H1 (cell line): ENCODE data around the gene PITPNC1. TPM values are rescaled to one million over a fixed set of nuclear protein-coding genes. Genes with fewer than 3 reads are reported as not detected.

Experiments
- CTCF ChIA-PET: fragments of 300-600 bp; sonication (Branson Sonifier 250); formaldehyde crosslinking; loops from one replicate; lab custom pipeline; 2021; ENCODE audit not compliant: partially characterized antibody; lab: Charles Lee
- POLR2A ChIA-PET: fragments of 300-600 bp; sonication (Branson Sonifier 250); formaldehyde crosslinking; loops from one replicate; lab custom pipeline; 2021; ENCODE audit warnings: inconsistent platforms; ENCODE audit not compliant: partially characterized antibody; lab: Charles Lee
- DNase-seq, 2 experiments: peaks; one replicate each; pipeline versions ENCODE4 v3.0.0 to v3.0.0-alpha.2; 2010 to 2022; ENCODE audit warnings: low spot score in 2 of 2, low read depth in 1 of 2, mixed read lengths in 1 of 2
- FAIRE-seq: peaks from 2 replicates; lab custom pipeline; 2011; peaks lifted over from hg19 to GRCh38; lab: Jason Lieb, UNC
- H2AFZ ChIP-seq: 2 replicates; pipeline ENCODE4 v1.8.1; 2012; ENCODE audit warnings: low read length, inconsistent platforms
- H2AK5ac ChIP-seq: 2 replicates; pipeline ENCODE4 v1.6.1; 2013; ENCODE audit warnings: low read depth, low read length
- H2BK120ac ChIP-seq: replicated peaks from 2 replicates; pipeline ENCODE3; 2013; ENCODE audit warnings: low read depth, low read length, inconsistent platforms
- H2BK12ac ChIP-seq: 2 replicates; pipeline ENCODE4 v1.6.1; 2013; ENCODE audit warnings: low read depth, low read length
- H2BK15ac ChIP-seq: 2 replicates; pipeline ENCODE4 v1.6.1; 2013; ENCODE audit warnings: low read length
- H2BK20ac ChIP-seq: 2 replicates; pipeline ENCODE4 v1.6.1; 2013; ENCODE audit warnings: low read length
- H2BK5ac ChIP-seq: 2 replicates; pipeline ENCODE4 v1.6.1; 2013; ENCODE audit warnings: low read depth, low read length
- H3K14ac ChIP-seq: 2 replicates; pipeline ENCODE4 v1.6.1; 2013; ENCODE audit warnings: inconsistent platforms; ENCODE audit not compliant: insufficient read length
- H3K18ac ChIP-seq: 2 replicates; pipeline ENCODE4 v1.6.1; 2013; ENCODE audit warnings: low read length; ENCODE audit errors: extremely low read depth
- H3K23ac ChIP-seq: 2 replicates; pipeline ENCODE4 v1.6.1; 2013; ENCODE audit warnings: inconsistent platforms; ENCODE audit not compliant: insufficient read length
- H3K23me2 ChIP-seq: 2 replicates; pipeline ENCODE4 v1.6.1; 2013; ENCODE audit warnings: low read depth, low read length
- H3K27ac ChIP-seq: 2 replicates; pipeline ENCODE4 v1.6.1; 2011; ENCODE audit warnings: low read depth, low read length, inconsistent platforms
- H3K27me3 ChIP-seq, 4 experiments: replicated peaks in 1 of 4; 1 replicate in 1 of 4; 2 replicates in 3 of 4; pipeline versions ENCODE4 v1.6.1 to v1.8.1; 2011 to 2013; ENCODE audit warnings: low read length in 3 of 4, mild to moderate bottlenecking in 3 of 4, inconsistent platforms in 2 of 4, mixed read lengths in 2 of 4, moderate library complexity in 1 of 4; ENCODE audit not compliant: control insufficient read depth in 3 of 4, insufficient read depth in 3 of 4; ENCODE audit errors: extremely low read depth in 1 of 4
- H3K36me3 ChIP-seq, 4 experiments: 2 replicates each; pipeline versions ENCODE4 v1.6.1 to v1.8.1; 2011 to 2013; ENCODE audit warnings: mild to moderate bottlenecking in 4 of 4, low read length in 3 of 4, moderate library complexity in 2 of 4, control low read depth in 1 of 4, inconsistent platforms in 1 of 4; ENCODE audit not compliant: insufficient read depth in 4 of 4, control insufficient read depth in 2 of 4
- H3K4ac ChIP-seq: replicated peaks from 2 replicates; pipeline ENCODE3; 2013; ENCODE audit warnings: low read length, low read depth, mixed read lengths, inconsistent platforms; ENCODE audit not compliant: insufficient read length
- H3K4me1 ChIP-seq, 4 experiments: replicated peaks in 1 of 4; 1 replicate in 1 of 4; 2 replicates in 3 of 4; pipeline versions ENCODE4 v1.6.1 to v1.8.1; 2011 to 2013; ENCODE audit warnings: low read length in 3 of 4, inconsistent platforms in 2 of 4, mixed read lengths in 1 of 4; ENCODE audit not compliant: insufficient read depth in 4 of 4, control insufficient read depth in 3 of 4
- H3K4me2 ChIP-seq, 2 experiments: 2 replicates each; pipeline versions ENCODE4 v1.6.1 to v1.8.1; 2011 to 2013; ENCODE audit warnings: low read depth in 2 of 2, low read length in 2 of 2, control low read depth in 1 of 2, inconsistent platforms in 1 of 2, mild to moderate bottlenecking in 1 of 2; ENCODE audit not compliant: insufficient read depth in 1 of 2
- H3K4me3 ChIP-seq, 4 experiments: fragments of 200-600, 300-600 bp in 1 of 4; sonication (generic), shearing (Covaris generic), sonication (Bioruptor Twin) in 1 of 4; 2 replicates each; pipeline versions ENCODE4 v1.5.1 to v1.8.1; 2011 to 2016; ENCODE audit warnings: low read length in 4 of 4, low read depth in 3 of 4, control low read depth in 2 of 4, inconsistent platforms in 2 of 4, mild to moderate bottlenecking in 2 of 4, mixed read lengths in 1 of 4, moderate library complexity in 1 of 4; ENCODE audit not compliant: insufficient read depth in 2 of 4; ENCODE audit errors: extremely low read depth in 1 of 4
- H3K56ac ChIP-seq: replicated peaks from 2 replicates; pipeline ENCODE3; 2013; ENCODE audit warnings: low read depth, mild to moderate bottlenecking, mixed read lengths, low read length, inconsistent platforms; ENCODE audit not compliant: insufficient read length
- H3K79me1 ChIP-seq: 2 replicates; pipeline ENCODE4 v1.6.1; 2013; ENCODE audit warnings: low read depth, low read length, control low read depth
- H3K79me2 ChIP-seq, 2 experiments: 2 replicates each; pipeline versions ENCODE4 v1.6.1 to v1.8.1; 2012 to 2013; ENCODE audit warnings: low read length in 2 of 2, mild to moderate bottlenecking in 2 of 2, inconsistent platforms in 1 of 2; ENCODE audit not compliant: insufficient read depth in 2 of 2, control insufficient read depth in 1 of 2
- H3K9ac ChIP-seq, 4 experiments: replicated peaks in 1 of 4; 1 replicate in 1 of 4; 2 replicates in 3 of 4; pipeline versions ENCODE4 v1.6.1 to v1.8.1; 2011 to 2013; ENCODE audit warnings: low read depth in 3 of 4, low read length in 3 of 4, control low read depth in 2 of 4, mild to moderate bottlenecking in 2 of 4, moderate library complexity in 2 of 4, inconsistent platforms in 1 of 4; ENCODE audit errors: extremely low read depth in 1 of 4
- H3K9me3 ChIP-seq, 2 experiments: 2 replicates each; pipeline versions ENCODE4 v1.6.1 to v1.8.1; 2012 to 2013; ENCODE audit warnings: mild to moderate bottlenecking in 2 of 2, moderate library complexity in 2 of 2, control low read depth in 1 of 2, inconsistent platforms in 1 of 2, low read depth in 1 of 2, low read length in 1 of 2, mixed read lengths in 1 of 2; ENCODE audit not compliant: insufficient read depth in 2 of 2
- H4K20me1 ChIP-seq, 2 experiments: replicated peaks in 1 of 2; 2 replicates each; pipeline versions ENCODE3 to v1.8.1; 2011 to 2013; ENCODE audit warnings: inconsistent platforms in 2 of 2, low read length in 2 of 2, mild to moderate bottlenecking in 1 of 2; ENCODE audit not compliant: insufficient read depth in 2 of 2, control insufficient read depth in 1 of 2
- H4K5ac ChIP-seq: 2 replicates; pipeline ENCODE4 v1.6.1; 2013; ENCODE audit warnings: low read length, low read depth, mixed read lengths, inconsistent platforms; ENCODE audit not compliant: insufficient read length
- H4K8ac ChIP-seq: 2 replicates; pipeline ENCODE4 v1.8.0; 2013; ENCODE audit warnings: mild to moderate bottlenecking, moderate library complexity, low read length, inconsistent platforms; ENCODE audit not compliant: insufficient read depth; ENCODE audit errors: extremely low read depth
- H4K91ac ChIP-seq: replicated peaks from 2 replicates; pipeline ENCODE3; 2013; ENCODE audit warnings: low read length, mixed read lengths, inconsistent platforms; ENCODE audit not compliant: insufficient read length
- BCL11A ChIP-seq, 2 experiments: IDR thresholded peaks; one replicate each; pipeline ENCODE4 v1.6.1; 2011; ENCODE audit warnings: low read depth in 2 of 2, low read length in 2 of 2, mild to moderate bottlenecking in 2 of 2
- CBX5 ChIP-seq: fragments of 300-800, 300-1000 bp; sonication (generic); IDR thresholded peaks from 2 replicates; pipeline ENCODE4 v1.7.1; 2016; ENCODE audit warnings: antibody characterized with exemption, low read length, low read depth
- CHD1 ChIP-seq: IDR thresholded peaks from 2 replicates; pipeline ENCODE4 v1.6.1; 2012; ENCODE audit warnings: low read depth, low read length, improper control_type of control experiment
- E2F6 ChIP-seq: IDR thresholded peaks from 2 replicates; pipeline ENCODE4 v1.6.1; 2012; ENCODE audit warnings: inconsistent platforms
- KDM5A ChIP-seq: fragments of 200-600 bp; IDR thresholded peaks from 2 replicates; pipeline ENCODE4 v1.7.1; 2012; ENCODE audit warnings: mild to moderate bottlenecking, low read length, inconsistent platforms, mixed read lengths
- RAD21 ChIP-seq, 2 experiments: IDR thresholded peaks in 1 of 2; conservative IDR thresholded peaks in 1 of 2; 2 replicates each; pipeline ENCODE4 v1.6.1; 2011; ENCODE audit warnings: low read depth in 2 of 2, low read length in 2 of 2, improper control_type of control experiment in 1 of 2, inconsistent platforms in 1 of 2, mild to moderate bottlenecking in 1 of 2, moderate library complexity in 1 of 2
- SP4 ChIP-seq: IDR thresholded peaks from 2 replicates; pipeline ENCODE4 v1.6.1; 2012; ENCODE audit warnings: low read length, inconsistent platforms
- TCF12 ChIP-seq: IDR thresholded peaks from 2 replicates; pipeline ENCODE4 v1.6.1; 2011; ENCODE audit warnings: low read depth, mild to moderate bottlenecking, low read length
- YY1 ChIP-seq: IDR thresholded peaks from 2 replicates; pipeline ENCODE4 v1.6.1; 2011; ENCODE audit warnings: low read depth, mild to moderate bottlenecking, low read length
- WGBS, 2 experiments: shearing (Covaris generic) in 1 of 2; methylation state at CpG; one replicate each; pipeline versions ENCODE4 v1.1.6 to v1.1.7; 2013 to 2015; ENCODE audit warnings: low lambda C conversion rate in 2 of 2, mixed read lengths in 2 of 2, inconsistent platforms in 1 of 2, low coverage in 1 of 2, missing lambda C conversion rate in 1 of 2; ENCODE audit not compliant: insufficient replicate concordance in 2 of 2, insufficient coverage in 1 of 2, insufficient read length in 1 of 2; ENCODE audit errors: extremely low coverage in 1 of 2, missing lambda C conversion rate in 1 of 2; 5-methylcytosine and 5-hydroxymethylcytosine counted together
- polyA plus RNA-seq, 7 experiments: library from polyadenylated mRNA; depleted of rRNA in 3 of 7; stranded (reverse) in 5 of 7; unstranded in 2 of 7; fragments of >200 nt in 5 of 7; fragments of 200-250 nt in 2 of 7; gene quantifications; 1 replicate in 5 of 7; 2 replicates in 1 of 7; 4 replicates in 1 of 7; pipeline versions ENCODE4 v1.2.1 to v1.2.3, GENCODE V29; 2011 to 2013; ENCODE audit warnings: missing spikeins in 2 of 7, mixed read lengths in 2 of 7
- total RNA-seq: library from RNA; stranded (reverse); fragmentation: NEBNext Ultra II Directional; extraction: Animal tissue kit (Norgen Biotek cat#: 25700); gene quantifications from 2 replicates; pipeline ENCODE4 v1.2.1, GENCODE V29; 2021
- TF ChIP-seq, protein P1 (sequence below): IDR thresholded peaks from 2 replicates; pipeline ENCODE4 v1.6.1; 2012; ENCODE audit warnings: low read length, inconsistent platforms

PITPNC1 gene
- total and polyA plus RNA-seq, 2 of the 8 experiments (the other 6 are each of a cell fraction or from before 2014, with no cell fraction given): 17.6 to 54.7 TPM

GRCh38 chr17:67360880-67361279 lies 16.2 kb upstream of the PITPNC1 start:
- no peak overlapping the region for H3K4me3 ChIP-seq
- no peak overlapping the region for H3K56ac ChIP-seq
- H3K36me3 ChIP-seq: peaks cover 2 to 23% (median 7%) of the 10 kb centered on the region in 4 experiments; a peak in 6 of 8 replicates
- H3K4me2 ChIP-seq: no peak overlapping the region
- H4K5ac ChIP-seq: no peak overlapping the region
- no peak overlapping the region for H3K9ac ChIP-seq
- H3K23ac ChIP-seq: no peak overlapping the region
- ChIA-PET POLR2A (interaction anchor here (0.6 to 1.2 kb wide), 3 partner anchors 15 to 337 kb away, joined by 3 to 4 read pairs (median 3); no protein-coding TSS in a partner anchor), CTCF (interaction anchor here (0.9 to 3.3 kb wide), 2 partner anchors 15 to 73 kb away, joined by 3 to 17 read pairs; no protein-coding TSS in a partner anchor)
- H3K27ac ChIP-seq: no peak overlapping the region
- no peak overlapping the region for H3K18ac ChIP-seq
- no peak overlapping the region for H2BK20ac ChIP-seq
- no peak overlapping the region for H3K4ac ChIP-seq
- peaks cover 6% of the 10 kb centered on the region; the same call in 1 of the 2 replicates for H3K23me2 ChIP-seq
- H3K27me3 ChIP-seq: no peaks in the 10 kb centered on the region
- H2BK120ac ChIP-seq: no peak overlapping the region
- H2AK5ac ChIP-seq: no peak overlapping the region
- no peak overlapping the region for H2BK15ac ChIP-seq
- no peak overlapping the region for H2BK12ac ChIP-seq
- peaks cover 36 to 90% of the 10 kb centered on the region in 2 experiments for H3K79me2 ChIP-seq
- DNase-seq (no peak), FAIRE-seq (no peak)
- no peak overlapping the region for H4K8ac ChIP-seq
- no peak overlapping the region for H3K14ac ChIP-seq
- H3K9me3 ChIP-seq: no peaks in the 10 kb centered on the region
- peaks cover 0 to 5% (median 4%) of the 10 kb centered on the region in 4 experiments; a peak in 3 of 7 replicates for H3K4me1 ChIP-seq
- H3K79me1 ChIP-seq: no peaks in the 10 kb centered on the region; the same call in 1 of the 2 replicates
- WGBS, 2 experiments: 70% methylated on average over 1 of the region's 1 CpG; no CpG with 5 or more reads in 1 of the 2 experiments
- no peak overlapping the region for H2BK5ac ChIP-seq
- H4K20me1 ChIP-seq: peaks cover 2 to 9% of the 10 kb centered on the region in 2 experiments
- no peak overlapping the region for H2AFZ ChIP-seq
- no peak overlapping the region for H4K91ac ChIP-seq
- TF ChIP-seq CHD1 (no peak), YY1 (no peak), KDM5A (no peak), CBX5 (no peak), BCL11A (IDR thresholded peaks at IDR 0.05; ENCODE audit: low read depth in 2 of 2, low read length in 2 of 2) (no peak), E2F6 (no peak), RAD21 (IDR thresholded peaks at IDR 0.05 in 1 of 2, conservative IDR thresholded peaks at IDR 0.05 in 1 of 2; ENCODE audit: low read depth in 2 of 2, low read length in 2 of 2) (no peak), SP4 (no peak), TCF12 (no peak)
- TF ChIP-seq, protein P1, sequence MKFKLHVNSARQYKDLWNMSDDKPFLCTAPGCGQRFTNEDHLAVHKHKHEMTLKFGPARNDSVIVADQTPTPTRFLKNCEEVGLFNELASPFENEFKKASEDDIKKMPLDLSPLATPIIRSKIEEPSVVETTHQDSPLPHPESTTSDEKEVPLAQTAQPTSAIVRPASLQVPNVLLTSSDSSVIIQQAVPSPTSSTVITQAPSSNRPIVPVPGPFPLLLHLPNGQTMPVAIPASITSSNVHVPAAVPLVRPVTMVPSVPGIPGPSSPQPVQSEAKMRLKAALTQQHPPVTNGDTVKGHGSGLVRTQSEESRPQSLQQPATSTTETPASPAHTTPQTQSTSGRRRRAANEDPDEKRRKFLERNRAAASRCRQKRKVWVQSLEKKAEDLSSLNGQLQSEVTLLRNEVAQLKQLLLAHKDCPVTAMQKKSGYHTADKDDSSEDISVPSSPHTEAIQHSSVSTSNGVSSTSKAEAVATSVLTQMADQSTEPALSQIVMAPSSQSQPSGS: no peak
